HuH-7.5 (cell line): ENCODE data around the gene NDUFS3.

ENCODE experiments used
- DNase-seq: peaks from one replicate; pipeline ENCODE4 v3.0.0; 2011; ENCODE audit warnings: low spot score

Gene NDUFS3

GRCh38 chr11:47589977-47590861, 11.3 kb downstream of the NDUFS3 start:
- DNase-seq, result no peak

- no peak for DNase-seq
Measured at GRCh38 chr11:47591764-47592163, 12.9 kb downstream of the NDUFS3 start.

GRCh38 chr11:47592251-47592650, 13.4 kb downstream of the NDUFS3 start:
- DNase-seq, result no peak

GRCh38 chr11:47592970-47593369, 14.1 kb downstream of the NDUFS3 start:
- no peak for DNase-seq

GRCh38 chr11:47593492-47593933, 14.6 kb downstream of the NDUFS3 start:
- DNase-seq, result no peak

- no peak for DNase-seq
Measured at GRCh38 chr11:47593934-47594855, 15.3 kb downstream of the NDUFS3 start, which contains the start of gene C1QTNF4. Gene C1QTNF4, minus strand, starts transcription at chr11:47594411. Its CDS starts 3,601 bp downstream, at chr11:47590810.

- DNase-seq, result no peak
Measured at GRCh38 chr11:47595029-47595428, 16.2 kb downstream of the NDUFS3 start.

GRCh38 chr11:47595967-47596366, 17.1 kb downstream of the NDUFS3 start:
- no peak for DNase-seq

- DNase-seq, result no peak
Measured at GRCh38 chr11:47599902-47600301, 21.0 kb downstream of the NDUFS3 start.

- DNase-seq, result no peak
Measured at GRCh38 chr11:47603295-47603694, 24.4 kb downstream of the NDUFS3 start.

- no peak for DNase-seq
Measured at GRCh38 chr11:47605921-47606320, 27.0 kb downstream of the NDUFS3 start.

- DNase-seq, result no peak
Measured at GRCh38 chr11:47606731-47607130, 27.9 kb downstream of the NDUFS3 start.

GRCh38 chr11:47607380-47607779, 28.5 kb downstream of the NDUFS3 start:
- no peak for DNase-seq

- no peak for DNase-seq
Measured at GRCh38 chr11:47609675-47610074, 30.8 kb downstream of the NDUFS3 start.

GRCh38 chr11:47611348-47611794, 32.5 kb downstream of the NDUFS3 start:
- no peak for DNase-seq

GRCh38 chr11:47615249-47615648, 36.4 kb downstream of the NDUFS3 start:
- DNase-seq, result no peak

GRCh38 chr11:47616726-47617416, 38.0 kb downstream of the NDUFS3 start:
- DNase-seq, result no peak

GRCh38 chr11:47617417-47617809, 38.5 kb downstream of the NDUFS3 start:
- no peak for DNase-seq

GRCh38 chr11:47620836-47621378, 42.0 kb downstream of the NDUFS3 start:
- DNase-seq, result no peak

- DNase-seq, result no peak
Measured at GRCh38 chr11:47626234-47626633, 47.4 kb downstream of the NDUFS3 start.

GRCh38 chr11:47628026-47628425, 49.2 kb downstream of the NDUFS3 start:
- DNase-seq, result no peak

- no peak for DNase-seq
Measured at GRCh38 chr11:47631473-47631872, 52.6 kb downstream of the NDUFS3 start.
